Stromal cell of bone marrow (primary cell): ENCODE results near the gene PRUNE2.

Source experiments
- DNase-seq: peaks from one replicate; pipeline ENCODE4 v3.0.0-alpha.2; 2012; ENCODE audit warnings: low read depth

PRUNE2 gene

DNA sequence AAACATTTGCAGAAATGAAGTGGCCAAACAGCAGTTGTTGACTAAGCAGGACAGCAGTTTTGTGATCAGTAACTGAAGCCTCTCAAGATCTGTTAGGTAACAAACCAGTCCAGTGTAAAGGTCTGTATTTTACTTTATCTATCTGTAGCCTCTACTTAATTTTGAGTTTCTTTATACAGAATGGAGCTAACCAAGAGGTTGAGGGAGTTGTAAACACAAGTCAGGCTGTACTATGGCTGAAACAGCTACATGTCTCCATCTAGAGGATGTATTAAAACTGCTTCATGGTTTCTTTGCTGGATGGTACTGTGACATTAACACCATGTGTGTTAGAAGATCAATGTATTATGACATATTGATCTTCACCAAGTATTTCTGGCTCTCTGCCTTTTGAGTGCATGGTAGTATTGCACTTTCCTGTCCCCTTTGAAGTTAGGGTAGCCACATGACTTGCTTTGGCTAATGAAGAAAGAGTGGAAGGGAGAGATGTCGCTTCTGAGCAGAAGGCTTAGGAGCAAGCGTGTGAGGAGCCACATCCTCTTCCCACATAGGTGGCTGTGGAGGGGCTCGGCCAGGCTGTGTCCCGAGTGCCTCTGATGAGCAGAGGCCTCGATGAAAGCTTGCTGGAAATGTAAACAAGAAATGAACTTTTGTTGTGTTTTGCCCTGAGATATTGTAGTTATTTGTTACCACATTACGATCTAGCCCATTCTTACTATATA lies 247.2 kb downstream of the PRUNE2 start:
- DNase-seq = peak; percentile 60

DNA sequence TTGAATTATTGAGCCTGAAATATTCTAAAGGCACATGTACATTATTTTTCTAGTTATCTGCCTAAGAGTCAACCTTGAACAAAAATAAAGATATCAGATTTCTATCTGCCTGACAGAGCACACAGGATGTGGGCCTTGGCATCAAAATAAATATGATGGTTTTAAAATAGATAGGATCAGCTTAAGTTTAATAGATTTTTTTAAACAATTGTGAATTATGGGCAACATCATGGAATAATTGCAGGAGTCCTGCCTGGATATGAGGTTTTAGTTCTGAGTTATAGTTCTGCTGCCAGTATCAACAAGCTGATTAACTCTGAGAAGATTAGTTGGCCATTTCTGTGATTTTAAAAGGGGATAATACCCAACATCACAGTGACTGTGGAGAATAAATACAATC lies 248.6 kb downstream of the PRUNE2 start:
- DNase-seq = peak; percentile 53

DNA sequence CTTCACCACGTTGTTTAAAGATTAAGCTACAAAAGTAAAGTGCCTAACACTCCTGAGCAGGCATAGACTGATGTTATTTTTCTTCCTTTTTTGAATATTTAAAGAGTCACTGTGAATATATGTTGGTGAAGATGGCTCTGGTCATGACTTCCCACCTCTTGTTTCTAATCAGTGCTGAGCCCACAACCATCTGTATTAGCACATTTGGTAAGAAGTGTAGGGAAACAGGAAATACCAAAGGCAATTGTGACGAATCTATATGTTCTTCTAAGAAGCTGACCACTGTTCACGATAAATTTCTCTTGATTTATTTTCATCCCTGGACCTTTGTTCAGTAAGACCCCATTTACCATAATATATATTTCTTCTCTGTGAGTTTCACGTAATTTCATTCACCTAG lies 249.9 kb downstream of the PRUNE2 start:
- no peak for DNase-seq

DNA sequence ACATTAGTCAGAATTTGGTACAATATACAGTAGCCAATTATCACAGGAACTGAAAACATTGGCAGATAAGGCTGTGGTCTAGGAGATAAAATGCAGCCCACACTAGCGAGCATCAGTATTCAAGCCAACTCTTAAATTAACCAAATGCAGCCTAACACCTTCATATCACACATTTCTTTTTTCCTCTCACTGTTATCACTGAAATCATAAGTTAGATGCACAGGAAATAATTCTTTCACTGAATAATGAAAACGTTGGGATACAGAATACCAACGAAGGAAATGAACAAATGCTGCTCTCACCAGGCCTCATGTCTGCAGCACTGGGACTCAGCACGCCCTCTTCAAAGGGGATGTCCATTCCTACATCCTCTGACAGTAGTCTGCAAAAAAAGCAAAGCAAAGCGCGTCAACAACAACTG lies 250.8 kb downstream of the PRUNE2 start:
- no peak for DNase-seq

DNA sequence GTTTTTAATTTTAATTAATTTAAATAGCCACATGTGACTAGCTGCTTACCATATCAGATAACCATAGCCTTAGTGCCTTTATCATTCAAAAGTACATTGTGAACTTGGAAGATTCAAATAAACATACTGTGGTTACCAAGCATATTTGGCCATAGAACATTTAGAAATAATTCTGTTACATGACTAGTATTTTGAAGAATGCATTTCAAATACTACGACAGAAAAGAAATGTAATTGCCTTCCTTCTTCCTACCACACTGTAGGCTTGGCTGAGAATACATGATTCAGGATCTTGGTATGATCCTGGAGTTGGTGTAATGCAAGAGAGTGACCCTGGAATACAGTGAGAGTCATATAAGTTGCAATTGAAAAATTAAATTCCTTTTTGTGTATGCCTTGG lies 251.3 kb downstream of the PRUNE2 start:
- peak; percentile 89 for DNase-seq

DNA sequence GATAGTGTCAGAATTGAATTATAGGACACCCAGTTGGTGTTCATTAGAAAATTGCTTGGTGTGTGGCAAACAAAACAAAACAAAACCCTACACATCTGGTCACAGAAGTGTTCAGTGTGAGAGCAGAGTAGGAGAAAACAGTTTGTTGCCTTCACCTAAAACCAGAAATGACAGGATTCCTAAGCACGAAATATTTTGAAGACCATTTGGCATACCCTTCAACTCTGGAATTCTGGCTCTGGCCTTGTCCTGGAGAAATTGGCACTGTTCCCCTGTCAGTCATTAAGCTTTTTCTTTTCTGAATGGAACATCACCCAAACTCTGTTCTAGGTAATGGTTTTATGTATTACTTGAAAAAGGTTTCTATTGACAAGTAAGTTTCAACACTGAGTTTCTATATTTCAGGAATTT lies 251.9 kb downstream of the PRUNE2 start:
- DNase-seq = no peak

DNA sequence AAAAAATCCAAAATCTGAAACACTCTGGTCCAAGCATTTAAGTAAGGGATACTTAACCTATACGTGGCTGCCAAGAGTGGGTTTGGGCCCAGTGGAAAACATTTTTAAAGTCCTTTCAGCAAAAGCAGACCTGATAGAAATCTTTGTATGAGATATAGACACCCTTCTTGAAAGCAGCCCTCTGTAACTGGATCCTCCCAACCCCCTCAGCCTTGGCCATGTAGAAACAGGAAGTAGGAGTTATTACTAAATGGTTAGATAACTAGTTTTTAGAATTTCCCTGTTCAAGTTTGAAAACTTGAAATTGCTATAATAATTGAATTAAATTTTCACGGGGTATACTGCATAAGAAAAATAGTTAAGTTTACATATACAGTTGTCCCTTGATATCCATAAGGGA lies 253.0 kb downstream of the PRUNE2 start:
- DNase-seq = no peak

DNA sequence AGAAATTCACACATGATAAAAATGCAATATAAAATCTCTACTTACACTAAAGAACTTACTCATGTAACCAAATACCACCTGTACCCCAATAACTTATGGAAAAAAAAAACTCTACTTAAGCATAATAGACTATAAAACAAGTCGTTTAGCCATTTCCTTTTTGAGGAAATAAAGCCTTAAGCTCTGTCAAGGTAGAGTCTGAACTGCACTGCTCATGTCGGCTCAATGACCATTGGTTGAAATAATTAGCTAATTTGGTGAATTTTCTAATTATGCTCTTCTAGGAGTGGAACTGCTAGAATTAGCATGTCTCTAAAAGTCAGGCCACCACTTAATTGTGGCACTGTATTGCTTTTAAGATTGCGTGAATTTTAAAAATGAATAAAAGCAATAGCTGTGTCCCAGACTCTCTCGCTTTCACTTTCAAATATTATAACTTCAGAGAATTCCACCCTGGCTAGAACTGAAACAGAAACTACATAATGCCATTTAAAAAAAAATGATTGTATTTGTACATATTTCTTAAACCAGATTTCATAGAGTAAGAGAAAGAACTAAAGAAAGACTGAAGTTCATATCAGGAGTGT lies 254.7 kb downstream of the PRUNE2 start:
- no peak for DNase-seq

DNA sequence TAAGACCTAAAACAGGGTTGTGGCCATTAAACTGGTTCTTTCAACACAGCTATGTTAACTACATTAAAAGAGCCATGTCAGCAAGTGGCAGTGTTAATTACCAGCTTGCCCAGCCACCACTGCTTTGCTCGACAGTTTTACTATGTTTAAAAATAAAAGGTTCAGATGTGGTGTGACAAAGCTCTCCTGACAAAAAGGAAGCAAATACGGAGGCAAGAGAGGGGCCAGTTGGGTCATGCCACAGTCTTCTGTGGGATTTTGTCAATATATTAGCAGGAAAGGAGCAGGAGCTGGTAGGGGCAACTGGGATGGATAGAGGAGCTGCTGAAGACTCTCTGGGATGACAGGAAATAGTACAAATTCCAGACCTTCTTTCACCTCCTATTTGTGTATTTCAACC lies 255.2 kb downstream of the PRUNE2 start:
- DNase-seq = no peak

DNA sequence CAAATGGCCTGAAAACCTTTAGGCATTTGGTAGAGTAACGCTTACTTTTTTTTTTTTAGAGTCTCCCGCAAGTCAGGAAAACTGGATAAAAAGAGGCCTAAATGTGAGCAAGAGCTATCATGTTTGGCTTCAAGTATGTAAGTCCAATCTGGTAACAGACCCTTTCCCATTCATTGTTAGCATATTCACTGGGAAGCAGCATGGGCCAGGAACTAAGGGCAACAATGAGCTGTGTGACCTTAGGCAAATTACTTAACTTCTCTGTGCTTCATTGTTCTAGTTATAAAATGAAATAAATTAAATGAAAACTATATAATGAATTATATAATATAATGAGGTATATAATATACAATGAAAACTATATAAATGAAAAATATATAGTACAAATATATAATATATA lies 256.0 kb downstream of the PRUNE2 start:
- DNase-seq = no peak

DNA sequence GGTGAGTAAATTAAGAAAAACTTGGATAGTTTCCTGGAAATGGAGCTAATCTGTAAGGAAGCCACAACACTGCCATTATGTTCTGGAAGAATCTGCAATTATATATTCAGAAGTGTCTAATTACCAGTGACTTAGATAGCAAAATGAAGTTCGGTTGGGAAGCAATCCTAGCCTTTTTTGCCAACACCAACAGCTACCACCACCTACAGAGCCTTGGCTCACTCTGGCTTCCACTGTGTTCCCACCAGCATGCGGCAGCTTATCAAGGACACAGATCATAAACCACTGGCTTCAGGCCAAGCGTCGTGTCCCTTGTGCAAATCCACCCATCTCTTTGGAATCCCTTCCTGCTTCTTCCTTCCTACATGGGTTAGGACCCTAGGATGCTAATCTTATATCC lies 259.7 kb downstream of the PRUNE2 start:
- no peak for DNase-seq

DNA sequence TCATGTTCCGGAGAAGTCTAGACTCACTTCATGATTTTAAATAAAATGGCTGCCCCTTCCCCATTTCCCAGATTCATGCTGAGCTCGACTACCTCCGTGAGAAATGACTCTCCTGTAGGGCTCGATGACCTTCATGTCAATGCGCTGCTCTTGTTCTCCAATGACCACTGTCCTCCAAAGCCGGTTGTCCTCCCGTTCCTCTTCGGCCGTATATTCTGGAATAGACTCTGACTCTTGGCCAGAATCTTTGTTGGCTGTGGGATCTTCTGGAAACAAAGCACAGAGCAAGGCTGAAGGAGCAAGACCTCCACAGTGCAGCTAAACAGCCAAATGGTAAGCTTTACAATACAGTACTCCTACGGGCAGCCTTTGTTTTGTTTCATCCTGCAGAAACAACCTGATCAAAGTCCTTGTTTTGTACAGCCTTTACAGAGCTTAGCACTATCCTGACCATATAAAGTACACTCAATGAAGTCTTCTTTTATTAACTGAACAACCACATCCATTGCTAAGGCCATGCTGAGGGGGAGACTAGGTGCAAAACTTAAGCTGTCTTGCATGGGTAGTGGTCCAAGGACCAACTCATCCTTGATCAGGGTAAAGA lies 261.2 kb downstream of the PRUNE2 start:
- no peak for DNase-seq

DNA sequence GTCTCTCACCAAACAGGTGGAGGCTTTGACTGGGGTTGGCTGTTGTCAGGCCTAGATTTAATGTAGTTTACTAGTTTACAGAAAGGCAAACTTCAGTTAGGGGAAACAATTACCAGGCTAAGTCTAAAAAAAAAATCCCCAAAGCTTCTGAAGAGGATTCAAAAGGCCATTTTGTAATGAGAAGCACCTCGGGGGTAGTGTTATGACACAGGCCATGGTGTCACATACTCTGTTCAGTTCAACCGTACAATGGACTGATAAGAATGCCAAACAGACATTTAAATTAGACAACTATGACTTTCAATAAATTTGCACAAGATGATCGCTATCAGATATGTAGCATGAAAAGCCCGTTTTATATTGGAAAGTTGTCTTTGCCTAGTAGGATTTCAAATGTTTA lies 261.7 kb downstream of the PRUNE2 start:
- DNase-seq = no peak

DNA sequence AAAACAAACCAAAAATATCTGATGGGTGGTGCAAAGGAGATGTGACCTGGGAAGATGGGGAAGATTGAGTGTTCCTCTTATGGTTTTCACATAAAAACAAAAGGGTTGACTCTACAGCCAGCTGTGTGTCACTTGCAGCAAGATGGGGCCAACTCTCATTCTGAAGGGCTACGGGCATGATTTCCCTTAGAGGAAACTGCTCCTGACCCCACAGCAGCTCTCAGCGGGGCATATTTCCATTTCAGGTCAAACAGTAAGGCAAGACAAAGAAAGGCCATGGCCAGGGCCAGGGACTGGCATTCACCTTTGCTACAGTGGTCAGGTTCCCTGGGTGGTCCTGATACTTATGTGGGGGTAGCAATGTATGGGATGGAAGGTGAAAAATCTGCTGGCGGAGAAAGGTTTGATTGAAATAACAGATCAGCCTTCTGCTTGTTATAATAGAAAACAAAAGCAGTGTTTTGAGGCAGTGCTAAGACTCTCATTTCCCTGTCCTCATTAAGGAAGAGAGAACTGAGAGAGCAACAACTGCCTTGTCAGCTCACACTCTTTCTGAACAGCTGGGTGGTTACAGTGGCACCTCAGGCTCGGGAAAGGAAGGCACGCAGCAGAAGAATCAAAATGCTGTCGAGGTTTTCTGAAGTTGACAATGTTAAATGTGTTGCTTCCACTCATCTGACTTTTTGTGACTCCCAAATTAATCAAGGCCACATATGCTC lies 262.4 kb downstream of the PRUNE2 start:
- no peak for DNase-seq

DNA sequence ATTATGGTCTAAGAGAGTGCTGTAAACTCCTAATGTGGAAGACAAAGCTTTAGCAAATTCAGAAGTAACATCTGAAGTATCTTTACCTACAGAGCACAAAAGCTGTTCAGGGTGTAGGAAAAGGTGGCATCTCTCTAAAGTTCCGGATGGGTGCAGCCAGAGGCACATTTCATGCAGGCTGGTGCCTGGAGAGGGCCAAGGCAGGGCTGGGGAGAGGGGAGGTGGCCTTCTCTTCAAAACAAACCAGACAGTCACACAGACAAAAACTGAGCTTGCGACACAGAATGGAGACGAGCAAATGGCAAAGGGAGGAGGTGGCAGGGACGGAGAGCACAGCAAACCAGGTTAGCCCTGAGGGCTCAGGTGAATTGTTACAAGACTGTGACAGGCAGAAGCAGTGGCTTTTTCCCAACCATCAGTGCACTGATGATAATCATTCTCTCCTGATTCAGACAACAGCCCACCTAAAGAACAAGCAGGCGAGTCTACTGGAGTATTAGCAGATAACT lies 263.2 kb downstream of the PRUNE2 start:
- DNase-seq = no peak

DNA sequence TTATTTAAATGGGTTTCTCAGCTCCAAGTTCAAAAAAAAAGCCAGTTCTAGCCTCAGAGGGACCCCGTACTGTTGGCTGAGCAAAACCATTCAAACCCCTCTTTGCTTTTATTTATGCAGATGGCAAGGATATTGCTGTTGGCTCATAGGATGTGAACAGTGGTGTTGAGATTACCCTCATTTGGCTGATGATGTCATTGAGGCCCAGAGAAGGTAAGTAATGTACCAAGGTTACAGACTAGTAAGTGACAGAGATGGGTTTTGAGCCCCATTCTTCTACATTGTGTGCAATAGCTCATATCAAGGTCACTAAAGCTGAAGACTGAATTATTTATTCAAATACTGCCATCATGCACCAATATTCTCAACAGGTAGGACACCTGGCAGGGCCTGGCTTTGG lies 263.8 kb downstream of the PRUNE2 start:
- no peak for DNase-seq

DNA sequence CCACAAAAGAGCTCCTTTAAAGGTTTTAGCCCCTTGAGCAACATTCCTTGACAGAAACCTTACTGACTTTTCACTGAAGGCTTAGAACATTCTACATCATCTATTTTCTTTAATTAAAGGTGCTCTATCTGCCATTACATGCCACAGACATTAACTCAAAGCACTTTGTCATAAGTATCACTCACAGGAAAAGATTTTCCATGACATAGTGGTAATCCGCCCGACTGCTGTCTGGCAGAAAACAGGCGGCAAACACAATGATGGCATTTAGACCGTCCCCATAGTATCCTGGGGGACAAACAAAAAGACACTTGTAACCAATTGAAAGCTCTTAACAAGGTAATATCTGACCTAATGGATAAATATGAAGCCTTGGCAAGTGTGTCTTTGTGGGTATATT lies 267.9 kb downstream of the PRUNE2 start:
- DNase-seq = no peak

DNA sequence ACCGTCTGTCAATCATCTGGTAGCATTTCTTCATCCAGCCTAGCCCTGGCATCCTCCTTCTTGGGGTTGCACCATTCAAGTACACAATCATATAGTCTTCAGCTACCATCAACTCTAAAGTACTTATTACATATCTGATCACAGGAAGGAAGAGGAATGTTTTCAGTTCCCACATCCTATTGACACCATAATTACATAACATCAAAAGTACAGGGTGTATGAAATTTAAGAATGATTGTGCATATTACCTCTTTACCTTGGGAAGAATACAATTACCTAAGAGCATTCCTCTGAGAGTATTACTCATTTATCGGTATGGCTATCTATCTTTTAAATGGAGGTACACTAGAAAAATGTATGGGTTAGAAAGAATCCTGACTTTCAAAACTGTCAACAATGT lies 268.5 kb downstream of the PRUNE2 start:
- DNase-seq = no peak

DNA sequence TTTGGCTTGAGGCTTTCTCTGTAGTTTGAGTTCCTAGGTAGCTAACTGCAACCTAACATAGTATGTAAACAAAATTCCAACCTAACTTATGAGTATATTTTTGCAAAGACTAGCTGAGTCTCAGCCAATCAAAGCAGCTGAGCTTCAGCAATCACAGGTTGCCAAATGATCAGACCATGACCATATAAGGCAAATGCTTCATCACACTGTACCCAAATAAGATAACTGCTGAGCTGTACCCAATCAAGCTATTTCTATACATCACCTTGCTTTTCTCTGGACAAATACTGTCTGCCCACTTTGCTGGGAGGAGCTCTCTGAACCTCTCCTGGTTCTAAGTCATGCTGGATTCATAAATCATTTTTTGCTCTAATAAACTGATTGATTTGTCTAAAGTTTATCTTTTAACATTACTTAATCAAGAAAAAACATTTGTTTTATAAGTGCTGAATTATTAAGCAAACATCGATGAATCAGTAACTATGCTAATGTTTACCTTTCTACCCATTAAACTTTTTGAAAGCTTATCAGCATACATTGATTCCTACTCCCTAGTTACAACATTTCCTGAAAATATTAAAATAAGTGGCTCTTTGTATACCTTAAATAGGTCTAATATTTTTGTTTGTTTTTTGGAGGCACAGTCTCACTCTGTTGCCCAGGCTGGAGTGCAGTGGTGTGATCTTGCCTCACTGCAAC lies 271.4 kb downstream of the PRUNE2 start:
- no peak for DNase-seq

DNA sequence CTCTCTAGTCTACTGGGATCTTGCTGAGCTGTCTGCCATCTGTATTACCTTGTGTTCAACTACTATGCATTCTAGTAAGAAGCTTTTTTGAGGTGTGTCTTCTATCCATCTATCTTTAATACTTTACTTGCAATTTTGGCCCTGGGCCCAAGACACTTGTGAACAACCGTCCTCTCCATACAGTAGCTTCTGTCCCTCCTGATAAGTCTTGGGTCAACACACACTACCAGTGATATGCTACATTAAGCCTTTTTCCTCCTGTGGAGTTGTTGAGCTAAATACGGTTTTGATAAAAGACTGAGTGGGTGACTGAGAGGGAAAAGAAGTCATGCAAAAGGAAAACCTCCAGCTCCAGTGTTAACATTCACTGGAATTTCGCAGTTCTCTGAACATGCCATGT lies 275.0 kb downstream of the PRUNE2 start:
- DNase-seq = no peak

DNA sequence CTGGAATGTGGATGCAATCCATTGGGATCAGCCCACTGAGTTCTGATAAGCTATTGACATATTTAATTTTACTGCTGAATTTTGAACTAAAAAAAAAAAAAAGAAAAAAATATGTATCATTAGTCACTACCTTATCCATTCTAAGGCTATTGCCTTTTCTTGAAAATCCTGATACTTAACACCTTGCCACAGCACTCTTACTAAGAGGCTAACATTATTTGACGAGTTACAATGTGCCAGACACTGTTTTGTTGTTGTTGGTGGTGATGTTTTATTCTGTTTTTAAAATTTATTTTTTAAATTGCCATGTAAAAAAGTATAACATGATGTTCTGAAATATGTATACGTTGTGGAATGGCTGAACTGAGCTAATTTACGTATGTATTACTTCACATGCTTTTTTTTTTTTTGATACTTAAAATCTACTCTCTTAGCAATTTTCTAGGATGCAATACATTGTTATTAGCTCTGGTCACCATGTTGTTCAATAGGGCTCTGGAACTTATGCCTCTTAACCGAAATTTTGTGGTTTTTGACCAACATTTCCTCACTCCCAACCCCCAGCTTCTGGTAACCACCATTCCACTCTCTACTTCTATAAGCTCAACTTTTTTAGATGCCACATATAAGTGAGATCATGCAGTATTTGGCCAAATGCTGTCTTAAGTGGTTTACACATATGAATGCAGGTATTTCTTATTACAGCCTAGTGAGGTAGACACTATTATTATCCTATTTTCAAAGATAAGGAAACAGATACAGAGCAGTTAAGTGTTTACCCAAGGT lies 276.5 kb downstream of the PRUNE2 start:
- no peak for DNase-seq
